Stromal cell of bone marrow (primary cell): Measurements from ENCODE around the gene ERMAP.
A peak's percentile ranks its signal among the peaks of the same experiment; 100 is the strongest.
"Not testable (repeated sequence)": the region's sequence is repeated elsewhere in the genome, so short reads cannot be mapped to it uniquely, and the experiment has no call there.

ENCODE experiments used
- DNase-seq: peaks from one replicate; pipeline ENCODE4 v3.0.0-alpha.2; 2012; ENCODE audit warnings: low read depth

The ERMAP gene

DNA sequence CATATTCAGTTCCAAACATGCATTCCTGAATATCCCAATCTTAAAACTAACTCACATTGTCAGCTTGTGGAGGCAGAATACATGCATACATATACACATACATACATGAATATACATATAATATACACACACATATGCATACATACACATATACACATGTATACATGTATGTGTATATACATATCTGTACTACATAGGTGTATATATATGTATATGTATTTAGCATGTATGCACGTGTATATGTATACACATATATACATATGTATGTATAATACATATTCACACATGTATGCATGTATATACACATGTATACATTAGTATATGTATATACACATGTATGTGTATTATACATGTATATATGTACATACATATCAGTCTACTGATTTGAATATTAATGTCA is 28.3 kb downstream of the ERMAP start:
- no peak for DNase-seq

DNA sequence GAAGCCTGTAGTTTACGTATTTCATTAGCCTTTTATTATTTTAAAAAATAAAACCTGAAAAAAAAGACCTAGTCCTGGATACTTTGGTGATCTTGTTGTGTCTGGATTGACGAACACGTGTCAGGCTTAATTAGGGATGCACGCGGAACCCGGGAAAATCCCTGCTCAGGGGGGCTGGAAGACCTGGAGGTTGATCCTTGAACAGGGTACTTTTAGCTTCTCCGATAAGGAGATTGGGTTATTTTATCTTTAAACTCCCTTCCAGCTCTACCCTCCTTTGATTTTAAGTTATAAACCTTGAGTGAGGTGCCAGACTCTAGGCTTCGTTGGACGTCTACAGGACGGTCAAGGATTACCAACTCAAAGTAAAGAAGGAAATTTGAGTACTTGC is 28.9 kb downstream of the ERMAP start:
- DNase-seq = no peak

DNA sequence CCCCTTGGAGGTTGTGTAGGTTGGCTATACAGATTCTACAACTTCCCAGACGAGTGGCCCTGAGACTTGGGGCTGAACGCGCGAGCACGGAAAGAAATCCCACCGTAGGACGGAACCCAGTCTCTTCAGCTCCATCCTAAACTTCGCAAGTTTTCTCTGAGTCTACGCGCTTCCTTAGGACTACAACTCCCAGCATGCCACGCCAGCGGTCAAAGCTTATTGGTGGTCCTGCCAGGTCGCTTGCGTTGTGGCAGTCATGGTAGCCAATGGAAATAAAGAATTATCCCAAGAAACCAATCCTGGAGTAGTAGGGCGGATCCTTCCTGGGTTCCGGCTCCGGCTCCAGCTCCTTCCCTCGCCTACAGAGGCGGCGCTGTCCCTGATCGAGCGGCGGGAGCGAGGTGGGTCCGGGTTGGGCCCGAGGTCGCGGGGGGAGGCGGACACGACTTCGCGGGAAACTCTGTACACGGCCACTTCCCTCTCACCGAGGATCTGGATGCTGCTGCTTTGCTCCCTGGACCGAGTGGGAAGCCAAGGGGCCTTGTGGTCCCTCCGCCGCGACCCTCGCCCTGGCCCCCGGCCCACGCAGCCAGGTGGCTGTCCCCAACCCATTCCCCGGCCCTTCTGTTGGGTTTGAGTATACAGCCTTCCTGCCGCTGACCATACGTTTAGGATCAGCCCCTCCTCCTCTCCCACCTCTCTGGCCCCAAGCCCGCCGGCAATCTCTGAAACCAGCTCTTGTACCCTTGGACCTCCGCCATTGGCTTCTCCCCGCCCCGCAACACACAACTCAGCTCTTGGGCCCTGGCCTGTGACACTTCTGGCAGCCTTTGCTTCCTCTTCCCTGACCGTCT is 29.6 kb downstream of the ERMAP start, which contains the start of gene ZNF691:
Gene ZNF691, plus strand, starts transcription at position 357 of the 854 bp plus-strand sequence. CDS start 3,046 bp downstream, outside the sequence.
- peak; percentile 97 for DNase-seq

DNA sequence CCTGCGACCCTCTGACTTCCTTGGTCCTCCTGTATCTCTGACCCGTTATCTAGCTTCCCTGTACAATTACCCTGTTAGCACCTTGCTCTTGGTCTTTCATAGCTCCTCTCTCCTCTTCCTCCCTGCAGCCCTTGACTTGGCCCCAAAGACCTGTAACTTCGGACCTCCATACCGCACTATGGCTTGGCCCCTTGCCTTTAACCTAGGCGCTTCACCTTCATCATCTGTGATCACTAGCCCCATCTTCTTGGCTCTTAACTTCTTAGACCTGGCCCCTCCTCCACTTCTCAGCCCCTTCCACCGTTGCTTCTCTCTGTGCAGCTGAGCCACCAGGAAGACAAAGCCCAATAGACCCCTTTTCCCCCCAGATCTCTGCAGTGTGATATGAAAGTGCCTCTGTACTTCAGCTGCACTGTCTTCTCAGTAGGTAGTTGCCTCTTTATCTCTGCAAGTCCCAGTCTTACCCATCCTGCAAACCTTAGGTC is 30.2 kb downstream of the ERMAP start:
- no peak for DNase-seq

DNA sequence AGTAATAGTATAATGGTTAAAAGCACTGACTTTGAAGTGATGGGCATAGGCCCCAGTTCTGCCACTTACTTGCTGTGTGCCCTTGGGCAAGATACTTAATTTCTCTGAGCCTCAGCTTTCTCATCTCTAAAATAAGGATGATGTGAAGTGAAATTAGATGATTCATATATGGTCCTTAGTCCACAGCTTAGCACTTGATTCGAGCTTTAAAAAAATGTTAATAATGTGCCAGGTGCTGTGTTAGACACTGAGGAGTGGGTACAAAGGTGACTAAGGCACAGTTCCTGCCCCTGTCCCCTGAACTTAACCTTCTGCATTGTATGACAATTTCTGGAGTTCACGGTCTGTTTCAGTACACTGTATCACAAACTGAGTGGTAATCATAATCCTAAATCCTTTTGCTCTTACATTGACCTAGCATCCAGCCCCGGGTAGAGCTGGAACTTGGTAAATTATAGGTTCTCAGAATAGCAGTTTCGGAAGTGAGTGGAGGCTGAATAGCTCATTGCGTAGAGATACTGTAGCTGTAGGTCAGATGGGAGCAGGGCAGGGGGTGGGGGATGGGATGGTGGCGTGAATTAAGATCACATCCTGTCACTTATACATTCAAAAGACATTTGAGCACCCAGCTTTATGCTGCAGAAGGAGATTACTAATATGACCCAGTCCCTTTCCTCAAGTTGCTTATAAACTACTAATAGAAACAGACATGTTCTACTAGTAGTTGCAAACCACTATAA is 31.0 kb downstream of the ERMAP start:
- no peak for DNase-seq

DNA sequence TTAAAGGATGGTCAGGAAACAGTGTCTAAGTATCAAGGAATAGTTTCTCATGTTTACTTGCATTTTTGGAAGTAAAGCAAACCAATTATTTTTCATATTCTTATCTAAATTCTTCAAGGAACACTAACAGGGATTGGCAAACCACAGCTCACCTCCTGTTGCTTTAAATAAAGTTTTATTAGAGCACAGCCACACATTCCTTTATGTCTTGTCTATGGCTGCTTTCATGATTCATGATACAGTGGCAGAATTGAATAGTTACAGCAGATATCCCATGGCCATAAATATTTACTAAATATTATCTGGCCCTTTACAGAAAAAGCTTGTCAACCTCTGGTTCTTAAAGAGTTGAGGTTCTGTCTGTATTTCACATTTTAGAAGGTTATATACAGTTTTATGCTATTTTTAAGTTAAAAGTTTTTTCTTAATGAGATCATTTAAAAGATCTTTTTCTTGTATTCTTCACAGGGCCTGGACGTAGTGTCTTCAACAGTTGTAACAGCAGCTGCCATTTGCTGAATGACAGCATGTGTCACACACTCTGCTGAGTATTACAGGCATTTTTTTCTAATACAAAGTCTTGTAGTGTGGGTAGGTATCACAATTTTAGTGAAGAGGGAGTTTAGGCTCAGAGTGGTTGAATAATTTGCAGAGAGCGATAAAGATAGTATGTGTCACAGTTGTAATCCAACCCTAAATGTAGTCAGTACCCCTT is 32.1 kb downstream of the ERMAP start:
- no peak for DNase-seq

DNA sequence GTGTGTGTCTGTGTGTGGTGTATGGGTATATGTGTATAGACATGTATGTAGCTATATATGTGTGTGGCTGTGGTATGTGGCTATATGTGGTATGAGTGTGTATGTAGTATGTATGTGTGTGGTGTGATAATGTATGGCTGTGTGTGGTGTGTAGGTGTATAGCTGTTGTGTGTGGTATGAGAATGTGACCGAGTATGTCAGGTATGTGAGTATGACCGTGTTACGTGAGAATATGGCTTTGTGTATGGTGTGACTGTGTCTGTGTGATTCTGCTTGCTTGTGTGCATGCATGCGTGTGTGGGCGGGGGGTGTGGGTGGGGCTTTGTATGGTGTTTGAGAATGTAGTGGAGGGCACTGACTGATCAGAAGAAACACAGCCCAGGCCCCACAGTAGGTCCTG is 33.0 kb downstream of the ERMAP start:
- no peak for DNase-seq

DNA sequence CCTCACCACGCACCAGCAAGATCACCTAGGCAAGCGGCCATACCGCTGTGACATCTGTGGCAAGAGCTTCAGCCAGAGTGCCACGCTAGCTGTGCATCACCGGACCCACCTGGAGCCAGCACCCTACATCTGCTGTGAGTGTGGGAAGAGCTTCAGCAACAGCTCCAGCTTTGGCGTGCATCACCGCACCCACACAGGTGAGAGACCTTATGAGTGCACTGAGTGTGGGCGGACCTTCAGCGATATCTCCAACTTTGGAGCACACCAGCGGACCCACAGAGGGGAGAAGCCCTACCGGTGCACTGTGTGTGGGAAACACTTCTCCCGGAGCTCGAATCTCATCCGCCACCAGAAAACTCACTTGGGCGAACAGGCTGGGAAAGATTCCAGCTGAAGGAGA is 34.5 kb downstream of the ERMAP start:
- DNase-seq = no peak

DNA sequence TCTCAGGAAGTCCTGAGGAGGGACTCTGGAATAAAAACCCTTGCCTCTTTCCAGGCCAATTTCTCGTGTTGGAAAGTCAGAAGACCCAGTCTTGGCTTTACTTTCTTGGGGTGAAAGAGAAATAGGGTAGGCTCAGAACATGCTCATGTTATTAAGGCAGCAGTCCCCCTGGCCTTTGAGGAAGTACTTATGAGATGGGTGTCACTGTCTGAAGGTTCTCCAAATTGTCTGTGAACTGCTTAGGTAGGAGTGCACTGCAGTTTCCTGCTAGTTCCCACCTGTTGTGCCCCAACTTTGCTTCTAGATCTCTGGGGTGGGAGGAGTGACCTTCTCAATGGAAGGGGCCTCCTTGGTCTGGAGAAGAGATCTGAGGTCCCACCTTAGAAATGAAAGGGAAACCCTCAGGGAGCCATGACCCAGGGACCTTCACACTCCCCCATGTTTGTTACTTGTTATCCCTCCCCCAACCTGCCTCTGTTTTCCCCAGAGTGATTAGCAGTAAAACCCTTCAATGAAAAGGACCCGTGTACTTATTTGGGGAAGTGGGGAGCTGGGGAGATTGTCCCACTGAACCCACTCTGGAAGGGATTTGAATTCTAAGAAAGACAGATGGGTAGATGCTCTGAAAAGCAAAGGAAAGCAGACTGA is 35.2 kb downstream of the ERMAP start:
- no peak for DNase-seq

DNA sequence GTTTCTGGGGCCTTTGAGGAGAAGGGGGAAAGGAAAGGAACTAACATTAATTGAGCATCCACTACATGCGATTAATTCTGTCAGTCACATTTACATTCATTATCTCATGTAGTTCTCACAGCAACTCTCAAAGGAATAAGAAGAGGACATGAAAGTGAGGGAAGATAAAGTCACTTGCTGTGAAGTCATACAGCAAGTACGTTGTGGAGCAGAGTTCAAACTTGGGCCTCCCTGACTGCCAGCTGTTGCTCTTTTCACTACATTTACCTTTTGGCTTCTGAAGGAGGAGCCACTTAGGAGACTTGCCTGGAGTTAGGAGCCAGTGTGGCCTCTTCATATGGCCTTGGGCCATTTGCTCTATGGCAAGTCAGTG is 35.7 kb downstream of the ERMAP start:
- DNase-seq = no peak

DNA sequence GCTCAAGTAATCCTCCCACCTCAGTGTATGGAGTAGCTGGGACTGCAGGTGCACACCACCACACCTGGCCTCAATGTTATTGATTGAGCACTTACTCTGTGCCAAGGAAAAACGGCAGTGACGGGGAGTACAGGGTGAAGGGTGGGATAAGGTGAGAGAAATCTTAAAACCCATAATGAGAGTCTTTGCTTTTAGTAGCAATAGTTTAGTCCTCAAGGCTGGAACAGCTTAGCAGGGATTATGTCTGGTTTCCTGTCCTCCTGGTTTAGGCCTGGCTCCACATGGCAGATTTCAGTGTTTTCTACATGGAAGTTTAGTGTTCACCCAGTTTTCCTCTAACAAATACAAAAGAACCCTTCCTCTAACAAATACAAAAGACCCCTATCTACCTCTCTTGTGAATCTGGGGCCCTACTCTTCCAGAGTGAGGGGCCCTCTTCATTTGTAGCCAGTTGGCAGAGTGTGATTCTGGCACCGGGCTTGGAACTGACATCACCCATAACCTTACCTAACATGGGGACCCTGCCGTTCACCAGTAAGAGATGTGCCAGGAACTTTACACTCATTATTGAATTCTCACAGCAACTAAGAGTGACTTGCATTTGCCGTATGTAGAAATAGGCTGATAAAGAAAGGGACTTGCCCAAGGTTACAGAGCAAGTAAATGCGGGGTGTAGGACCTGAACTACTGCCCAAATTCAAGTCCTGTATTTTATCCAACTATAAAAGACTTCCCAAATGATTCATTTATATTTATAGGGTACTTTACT is 36.4 kb downstream of the ERMAP start:
- DNase-seq = no peak

DNA sequence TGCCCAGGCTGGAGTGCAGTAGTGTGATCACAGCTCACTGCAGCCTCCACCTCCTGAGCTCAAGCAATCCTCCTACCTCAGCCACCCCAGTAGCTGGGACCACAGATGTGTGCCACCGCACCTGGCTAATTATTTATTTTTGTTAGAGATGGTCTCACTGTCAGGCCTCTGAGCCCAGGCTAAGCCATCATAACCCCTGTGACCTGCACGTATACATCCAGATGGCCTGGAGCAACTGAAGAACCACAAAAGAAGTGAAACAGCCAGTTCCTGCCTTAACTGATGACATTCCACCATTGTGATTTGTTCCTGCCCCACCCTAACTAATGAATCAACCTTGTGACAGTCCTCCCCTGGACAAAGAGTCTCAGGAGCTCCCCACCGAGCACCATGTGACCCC is 39.6 kb downstream of the ERMAP start:
- not testable (repeated sequence) for DNase-seq

DNA sequence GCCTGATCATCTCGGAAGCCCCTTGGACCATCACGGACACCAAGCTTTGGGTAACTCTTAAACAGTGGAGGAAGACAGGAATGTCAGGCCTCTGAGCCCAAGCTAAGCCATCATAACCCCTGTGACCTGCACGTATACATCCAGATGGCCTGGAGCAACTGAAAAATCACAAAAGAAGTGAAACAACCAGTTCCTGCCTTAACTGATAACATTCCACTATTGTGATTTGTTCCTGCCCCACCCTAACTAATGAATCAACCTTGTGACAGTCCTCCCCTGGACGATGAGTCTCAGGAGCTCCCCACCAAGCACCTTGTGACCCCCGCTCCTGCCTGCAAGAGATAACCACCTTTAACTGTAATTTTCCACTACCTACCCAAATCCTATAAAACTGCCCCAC is 42.4 kb downstream of the ERMAP start:
- DNase-seq = not testable (repeated sequence)

DNA sequence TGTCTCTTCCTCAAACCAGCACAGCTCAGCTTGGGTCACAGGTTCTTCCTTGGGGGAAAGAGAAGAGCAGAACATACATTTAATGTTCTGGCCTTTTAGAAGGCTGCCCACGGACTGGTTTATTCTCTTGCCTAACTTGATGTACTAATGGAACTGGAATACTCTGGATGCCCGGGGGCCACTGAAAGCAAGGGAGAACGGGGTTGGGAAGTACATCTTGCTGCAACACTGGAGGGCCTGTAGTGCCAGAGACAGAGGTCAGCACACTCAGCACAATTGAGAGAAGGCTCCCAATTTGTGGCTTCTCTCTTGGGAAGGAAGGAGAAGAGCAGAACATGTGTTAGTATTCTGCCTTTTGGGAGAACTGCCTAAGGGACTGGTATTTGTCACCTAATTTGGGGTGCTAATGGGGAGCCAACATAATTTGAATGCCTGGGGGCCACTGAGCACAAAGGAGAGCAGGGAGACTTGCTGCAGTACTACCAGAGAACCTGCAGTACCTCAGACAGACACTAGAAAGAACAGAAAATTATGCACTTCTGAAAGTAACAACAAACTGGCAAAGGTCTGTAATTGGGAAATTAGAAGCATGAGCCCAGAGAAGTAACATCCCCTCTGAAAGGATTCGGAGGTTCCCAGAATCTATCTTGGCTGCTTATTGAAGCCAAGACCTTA is 43.6 kb downstream of the ERMAP start:
- no peak for DNase-seq

DNA sequence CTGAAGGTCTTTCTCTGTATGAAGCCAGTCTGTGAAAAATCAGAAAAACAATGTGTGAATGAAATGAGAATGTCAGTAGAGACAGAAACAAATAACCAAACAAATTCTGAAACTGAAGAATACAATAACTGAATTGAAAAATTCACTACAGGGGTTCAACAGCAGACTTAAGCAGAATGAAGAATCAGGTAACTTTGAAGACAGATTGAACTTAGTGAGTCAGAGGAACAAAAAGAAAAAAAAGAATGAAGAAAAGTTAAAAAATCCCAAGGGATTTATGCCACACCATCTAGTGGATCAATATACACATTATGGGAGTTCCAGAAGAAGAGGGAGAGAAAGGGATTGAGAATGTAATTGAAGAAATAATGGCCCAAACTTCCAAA is 44.1 kb downstream of the ERMAP start:
- DNase-seq = no peak

DNA sequence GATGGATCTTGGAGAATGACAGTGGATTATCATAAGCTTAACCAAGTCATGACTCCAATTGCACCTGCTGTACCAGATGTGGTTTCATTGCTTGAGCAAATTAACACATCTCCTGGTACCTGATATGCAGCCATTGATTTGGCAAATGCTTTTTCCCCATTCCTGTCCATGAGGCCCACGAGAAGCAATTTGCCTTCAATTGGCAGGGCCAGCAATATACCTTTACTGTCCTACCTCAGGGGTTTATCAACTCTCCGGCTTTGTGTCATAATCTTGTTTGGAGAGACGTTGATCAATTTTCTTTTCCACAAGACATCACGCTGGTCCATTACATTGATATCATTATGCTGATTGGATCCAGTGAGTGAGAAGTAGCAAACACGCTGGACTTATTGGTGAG is 49.6 kb downstream of the ERMAP start:
- no peak for DNase-seq

DNA sequence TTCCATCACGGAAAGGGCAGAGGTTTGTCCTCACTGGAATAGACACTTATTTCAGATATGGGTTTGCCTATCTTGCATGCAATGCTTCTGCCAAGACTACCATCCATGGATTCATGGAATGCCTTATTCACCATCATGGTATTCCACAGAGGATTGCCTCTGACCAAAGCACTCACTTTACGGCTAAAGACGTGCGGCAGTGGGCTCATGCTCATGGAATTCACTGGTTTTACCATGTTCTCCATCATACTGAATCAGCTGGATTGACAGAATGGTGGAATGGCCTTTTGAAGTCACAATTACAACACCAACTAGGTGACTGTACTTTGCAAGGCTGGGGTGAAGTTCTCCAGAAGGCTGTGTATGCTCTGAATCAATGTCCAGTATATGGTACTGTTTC is 51.5 kb downstream of the ERMAP start:
- not testable (repeated sequence) for DNase-seq

DNA sequence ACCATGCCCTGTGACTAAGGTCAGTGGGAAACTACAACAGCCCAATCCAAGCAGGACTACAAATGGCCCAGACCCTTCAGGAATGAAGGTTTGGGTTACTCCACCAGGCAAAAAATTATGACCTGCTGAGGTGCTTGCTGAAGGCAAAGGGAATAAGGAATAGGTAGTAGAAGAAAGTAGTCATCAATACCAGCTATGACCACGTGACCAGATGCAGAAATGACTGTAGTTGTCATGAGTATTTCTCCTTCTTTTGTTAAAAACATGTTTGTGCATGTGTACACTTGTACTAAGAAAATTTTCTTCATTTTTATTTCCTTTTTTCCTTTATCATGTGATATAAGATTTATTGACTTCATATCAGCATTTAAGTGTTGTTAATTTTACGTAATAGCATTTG is 52.3 kb downstream of the ERMAP start:
- DNase-seq = not testable (repeated sequence)

DNA sequence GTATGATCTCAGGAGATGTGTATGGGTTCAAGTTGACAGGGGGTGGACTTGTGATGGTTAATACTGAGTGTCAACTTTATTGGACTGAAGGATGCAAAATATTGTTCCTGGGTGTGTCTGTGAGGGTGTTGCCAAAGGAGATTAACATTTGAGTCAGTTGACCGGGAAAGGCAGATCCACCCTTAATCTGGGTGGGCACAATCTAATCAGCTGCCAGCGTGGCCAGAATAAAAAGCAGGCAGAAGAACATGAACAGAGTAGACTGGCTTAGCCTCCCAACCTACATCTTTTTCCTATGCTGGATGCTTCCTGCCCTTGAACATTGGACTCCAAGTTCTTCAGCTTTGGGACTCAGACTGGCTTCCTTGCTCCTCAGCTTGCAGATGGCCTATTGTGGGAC is 52.8 kb downstream of the ERMAP start:
- not testable (repeated sequence) for DNase-seq

DNA sequence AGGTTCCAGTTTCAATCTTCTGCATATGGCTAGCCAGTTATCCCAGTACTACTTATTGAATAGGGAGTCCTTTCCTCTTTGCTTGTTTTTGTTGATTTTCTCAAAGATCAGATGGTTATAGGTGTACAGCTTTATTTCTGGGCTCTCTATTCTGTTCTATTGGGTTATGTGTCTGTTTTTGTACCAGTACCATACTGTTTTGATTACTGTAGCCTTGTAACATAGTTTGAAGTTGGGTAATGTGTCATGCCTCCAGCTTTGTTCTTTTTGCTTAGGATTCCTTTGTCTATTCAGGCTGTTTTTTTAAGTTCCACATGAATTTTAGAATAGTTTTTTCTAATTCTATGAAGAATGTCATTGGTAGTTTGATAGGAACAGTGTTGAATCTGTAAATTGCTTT is 56.2 kb downstream of the ERMAP start:
- not testable (repeated sequence) for DNase-seq

DNA sequence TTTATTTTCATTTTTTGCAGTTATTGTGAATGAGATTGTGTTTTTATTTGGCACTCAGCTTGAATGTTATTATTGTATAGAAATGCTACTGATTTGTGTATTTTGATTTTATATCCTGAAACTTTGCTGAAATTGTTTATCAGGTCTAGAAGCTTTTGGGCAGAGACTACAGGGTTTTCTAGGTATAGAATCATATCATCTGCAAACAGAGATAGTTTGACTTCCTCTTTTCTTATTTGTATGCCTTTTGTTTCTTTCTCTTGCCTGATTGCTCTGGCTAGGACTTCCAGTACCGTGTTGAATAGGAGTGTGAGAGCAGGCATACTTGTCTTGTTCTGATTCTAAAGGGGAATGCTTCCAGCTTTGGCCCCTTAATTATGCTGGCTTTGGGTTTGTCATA is 56.7 kb downstream of the ERMAP start:
- DNase-seq = no peak
